HG02840 (cell line): ENCODE results near the gene C5AR1.
"Not testable (repeated sequence)": the region's sequence is repeated elsewhere in the genome, so short reads cannot be mapped to it uniquely, and the experiment has no call there.

Experiments used
- ATAC-seq: cut with Tn5 transposase; IDR thresholded peaks from one replicate; pipeline ENCODE4 v1.9.1; 2021; ENCODE audit warnings: mild to moderate bottlenecking, moderate library complexity, moderate number of reproducible peaks; ENCODE audit not compliant: unreplicated experiment, low FRiP score

C5AR1 gene

DNA sequence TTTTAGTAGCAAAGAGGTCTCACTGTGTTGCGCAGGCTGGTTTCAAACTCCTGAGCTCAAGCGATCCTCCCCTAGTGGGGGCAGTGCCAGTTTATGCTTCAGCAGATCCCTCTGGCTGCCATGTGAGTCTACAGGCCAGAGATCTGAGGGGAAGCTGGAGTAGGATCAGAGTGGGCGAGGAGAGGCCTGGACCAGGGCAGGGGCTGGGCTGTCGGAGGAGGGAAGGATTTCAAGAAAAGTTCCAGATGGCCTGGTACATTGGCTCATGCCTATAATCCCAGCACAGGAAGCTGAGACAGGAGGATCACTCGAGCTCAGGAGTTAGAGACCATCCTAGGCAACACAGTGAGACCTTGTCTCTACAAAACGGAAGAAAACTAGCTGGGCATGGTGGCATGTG is 49.3 kb downstream of the C5AR1 start:
- ATAC-seq, result no peak

- ATAC-seq, result no peak
Measured at GRCh38 chr19:47362321-47362720, 52.7 kb downstream of the C5AR1 start.

DNA sequence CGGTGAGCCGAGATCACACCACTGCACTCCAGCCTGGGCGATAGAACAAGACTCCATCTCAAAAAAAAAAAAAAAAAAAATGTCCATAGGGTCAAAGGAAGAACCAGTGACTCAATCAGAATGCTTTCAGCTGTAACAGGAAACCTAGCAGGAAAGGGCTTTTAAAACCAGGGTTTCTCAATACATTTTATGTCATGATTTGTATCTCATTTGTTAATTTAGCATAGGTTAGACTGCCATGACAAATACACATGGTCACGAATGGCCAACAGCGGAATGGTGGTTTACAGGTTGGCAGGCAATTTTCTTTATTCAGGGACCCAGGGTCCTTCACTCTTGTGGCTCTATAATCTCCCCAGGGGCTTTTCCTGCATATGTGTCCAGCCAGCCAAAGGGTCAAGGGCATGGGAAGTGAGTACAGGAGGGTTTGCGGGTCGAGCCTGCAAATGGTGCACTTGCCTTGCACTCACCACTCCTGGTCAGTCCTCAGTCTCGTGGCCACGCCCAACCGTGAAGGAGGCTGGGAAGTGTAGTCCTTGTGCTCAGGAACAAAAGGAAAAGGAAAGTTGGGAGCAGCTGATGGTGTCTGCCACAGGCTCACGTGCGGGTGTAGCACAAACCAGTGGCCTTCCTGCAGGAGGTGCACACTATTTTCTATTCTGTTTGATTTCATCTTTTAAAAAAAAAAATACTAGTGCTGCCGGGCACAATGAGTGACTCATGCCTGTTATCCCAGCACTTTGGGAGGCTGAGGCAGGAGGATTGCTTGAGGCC is 54.3 kb downstream of the C5AR1 start:
- ATAC-seq, result no peak

- ATAC-seq, result not testable (repeated sequence)
Measured at GRCh38 chr19:47365455-47365854, 55.8 kb downstream of the C5AR1 start.

GRCh38 chr19:47370045-47370611 is 60.5 kb downstream of the C5AR1 start:
- ATAC-seq, result no peak

- ATAC-seq, result no peak
Measured at GRCh38 chr19:47371261-47371660, 61.6 kb downstream of the C5AR1 start.
